K562 (cell line): ENCODE results near the gene MTOR. TPM values are rescaled to one million over a fixed set of nuclear protein-coding genes. Genes with fewer than 3 reads are reported as not detected.

Experiments used
- ATF3 ChIP-seq, 2 experiments: fragments of 450-650 bp in 1 of 2; sonication (generic) in 1 of 2; formaldehyde crosslinking in 1 of 2; IDR thresholded peaks in 1 of 2; conservative IDR thresholded peaks in 1 of 2; 2 replicates each; pipeline versions ENCODE4 v1.6.1 to v1.8.1; 2016 to 2023; ENCODE audit warnings: mild to moderate bottlenecking in 2 of 2, moderate library complexity in 2 of 2, inconsistent platforms in 1 of 2, missing genetic modification reagents in 1 of 2
- BRD9 ChIP-seq: fragments of 450-650 bp; IDR thresholded peaks from 2 replicates; pipeline ENCODE4 v1.6.1; 2018; ENCODE audit warnings: low read depth; ENCODE audit not compliant: partially characterized antibody
- HLTF ChIP-seq: fragments of 450-650 bp; IDR thresholded peaks from 2 replicates; pipeline ENCODE4 v1.6.1; 2016
- MAX ChIP-seq: sonication (generic); formaldehyde crosslinking; IDR thresholded peaks from 2 replicates; pipeline ENCODE4 v1.9.0; 2022; ENCODE audit warnings: mild to moderate bottlenecking, missing genetic modification reagents
- NFRKB ChIP-seq: fragments of 450-650 bp; IDR thresholded peaks from 2 replicates; pipeline ENCODE4 v1.6.1; 2016; ENCODE audit warnings: low read depth
- SMAD4 ChIP-seq: fragments of 250-450 bp; sonication (Bioruptor Pico); conservative IDR thresholded peaks from 2 replicates; pipeline ENCODE4 v1.8.0; 2021; ENCODE audit warnings: inconsistent platforms, mild to moderate bottlenecking, moderate library complexity
- STAT5B ChIP-seq: fragments of 250-450 bp; sonication (Bioruptor Pico); IDR thresholded peaks from 2 replicates; pipeline ENCODE4 v1.8.0; 2021; ENCODE audit warnings: mild to moderate bottlenecking, inconsistent platforms
- THRA ChIP-seq: fragments of 450-650 bp; IDR thresholded peaks from 2 replicates; pipeline ENCODE4 v1.6.1; 2017; ENCODE audit warnings: mild to moderate bottlenecking, moderate library complexity
- ZBTB40 ChIP-seq, 2 experiments: fragments of 450-650 bp in 1 of 2; sonication (generic) in 1 of 2; formaldehyde crosslinking in 1 of 2; IDR thresholded peaks; 2 replicates each; pipeline versions ENCODE4 v1.7.1 to v1.9.0; 2016 to 2022; ENCODE audit warnings: inconsistent platforms in 1 of 2, mild to moderate bottlenecking in 1 of 2, missing genetic modification reagents in 1 of 2
- ZNF140 ChIP-seq: fragments of 250-450 bp; sonication (Bioruptor Pico); IDR thresholded peaks from 2 replicates; pipeline ENCODE4 v1.8.0; 2021; ENCODE audit warnings: moderate library complexity, mild to moderate bottlenecking, inconsistent platforms
- ZNF408 ChIP-seq: fragments of 250-450 bp; sonication (Bioruptor Pico); IDR thresholded peaks from 2 replicates; pipeline ENCODE4 v1.4.0; 2020; ENCODE audit warnings: low read depth, mild to moderate bottlenecking, moderate library complexity
- polyA plus RNA-seq, 8 experiments: library from polyadenylated mRNA; depleted of rRNA in 4 of 8; stranded (reverse) in 5 of 8; unstranded in 3 of 8; fragments of >200 nt; fragmentation: Nextera tagmentation in 2 of 8; fragmentation: Illumina TruSeq in 1 of 8; extraction: Ambion mirVana in 2 of 8; extraction: Trizol in 1 of 8; gene quantifications; 2 replicates each; pipeline versions ENCODE4 v1.2.1 to v1.2.3, GENCODE V29; 2011 to 2014; ENCODE audit warnings: inconsistent platforms in 1 of 8, missing spikeins in 1 of 8
- total RNA-seq, 7 experiments: library from RNA; depleted of rRNA in 6 of 7; stranded (reverse); fragments of >200 nt in 6 of 7; fragmentation: Illumina TruSeq in 2 of 7; extraction: Trizol in 2 of 7; gene quantifications; 2 replicates each; pipeline versions ENCODE4 v1.2.1 to v1.2.3, GENCODE V29; 2011 to 2021; ENCODE audit warnings: low replicate concordance in 1 of 7
- TF ChIP-seq, protein P1 (sequence below): fragments of 450-650 bp; IDR thresholded peaks from 2 replicates; pipeline ENCODE4 v1.6.1; 2017; ENCODE audit warnings: antibody characterized with exemption

The MTOR gene
- total and polyA plus RNA-seq, 9 of the 15 experiments (the other 6 are each of a cell fraction or from before 2014, with no cell fraction given): 11.4 to 71.4 (median 52.2) TPM

- peak; percentile 72 for TF ChIP-seq ZBTB40 (IDR thresholded peaks at IDR 0.05)
- TF ChIP-seq ZBTB40 (CRISPR knock-in tag; IDR thresholded peaks at IDR 0.05): no peak
- TF ChIP-seq HLTF: no peak
- no peak for TF ChIP-seq ZNF140 (CRISPR knock-in tag)
- no peak for TF ChIP-seq STAT5B (CRISPR knock-in tag)
- TF ChIP-seq ZNF408 (CRISPR knock-in tag): no peak
- no peak for TF ChIP-seq ATF3 (IDR thresholded peaks at IDR 0.05)
- no peak for TF ChIP-seq ATF3 (CRISPR knock-in tag; conservative IDR thresholded peaks at IDR 0.05)
- no peak; the same call in 1 of the 2 replicates for TF ChIP-seq NFRKB
- TF ChIP-seq MAX (CRISPR knock-in tag): no peak; the same call in 1 of the 2 replicates
- peak; percentile 64 for TF ChIP-seq SMAD4 (CRISPR knock-in tag)
- TF ChIP-seq BRD9: no peak
- no peak for TF ChIP-seq THRA
- TF ChIP-seq, protein P1, sequence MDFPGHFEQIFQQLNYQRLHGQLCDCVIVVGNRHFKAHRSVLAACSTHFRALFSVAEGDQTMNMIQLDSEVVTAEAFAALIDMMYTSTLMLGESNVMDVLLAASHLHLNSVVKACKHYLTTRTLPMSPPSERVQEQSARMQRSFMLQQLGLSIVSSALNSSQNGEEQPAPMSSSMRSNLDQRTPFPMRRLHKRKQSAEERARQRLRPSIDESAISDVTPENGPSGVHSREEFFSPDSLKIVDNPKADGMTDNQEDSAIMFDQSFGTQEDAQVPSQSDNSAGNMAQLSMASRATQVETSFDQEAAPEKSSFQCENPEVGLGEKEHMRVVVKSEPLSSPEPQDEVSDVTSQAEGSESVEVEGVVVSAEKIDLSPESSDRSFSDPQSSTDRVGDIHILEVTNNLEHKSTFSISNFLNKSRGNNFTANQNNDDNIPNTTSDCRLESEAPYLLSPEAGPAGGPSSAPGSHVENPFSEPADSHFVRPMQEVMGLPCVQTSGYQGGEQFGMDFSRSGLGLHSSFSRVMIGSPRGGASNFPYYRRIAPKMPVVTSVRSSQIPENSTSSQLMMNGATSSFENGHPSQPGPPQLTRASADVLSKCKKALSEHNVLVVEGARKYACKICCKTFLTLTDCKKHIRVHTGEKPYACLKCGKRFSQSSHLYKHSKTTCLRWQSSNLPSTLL: no peak
Measured at GRCh38 chr1:11059968-11060830, 202.2 kb downstream of the MTOR start, which contains the start of gene SRM (continued).
